Skin of body (tissue), 2 donors: ENCODE data around the gene XCL1. TPM values are rescaled to one million over a fixed set of nuclear protein-coding genes. Genes with fewer than 3 reads are reported as not detected.
A peak's percentile ranks its signal among the peaks of the same experiment; 100 is the strongest.

Experiments
- DNase-seq: peaks from one replicate; lab custom pipeline; 2025; lab: John Stamatoyannopoulos, UW
- total RNA-seq: library from RNA; depleted of rRNA; stranded (reverse); fragments of >200 nt; gene quantifications from one replicate; pipeline ENCODE4 v1.2.3, GENCODE V29; 2014

The XCL1 gene
- total RNA-seq, 1 donor from 2014 or later = 0.39 TPM

GRCh38 chr1:168605443-168605842 is 29.0 kb downstream of the XCL1 start:
- no peak for DNase-seq

- DNase-seq = no peak
Measured at GRCh38 chr1:168606096-168606495, 29.7 kb downstream of the XCL1 start.

DNA sequence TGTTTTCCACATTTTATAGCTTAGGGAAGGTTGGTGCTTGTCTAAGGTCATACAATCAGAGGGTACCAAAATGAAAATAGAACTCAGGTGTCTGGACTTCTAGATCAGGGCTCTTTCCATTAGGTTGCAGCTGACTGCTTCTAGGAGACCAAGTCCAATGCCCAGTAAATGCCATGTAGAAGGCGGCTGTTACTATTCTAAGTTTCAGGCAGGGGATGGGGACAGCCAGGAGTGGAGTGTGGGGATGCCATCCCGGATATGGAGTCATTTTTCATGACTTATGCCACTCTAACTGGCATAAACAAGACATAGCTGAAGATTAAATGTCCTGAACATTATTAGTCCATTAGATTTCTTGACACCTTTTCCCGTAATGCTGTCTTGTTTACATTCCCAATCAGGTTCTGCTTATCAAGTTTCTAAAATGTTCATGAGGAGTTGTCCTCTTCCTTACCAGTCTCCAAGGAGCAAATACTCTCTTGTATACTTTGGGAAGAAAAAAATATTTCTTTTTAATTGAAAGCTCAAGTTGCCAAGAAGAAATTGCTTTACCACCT is 31.5 kb downstream of the XCL1 start:
- DNase-seq = no peak

DNA sequence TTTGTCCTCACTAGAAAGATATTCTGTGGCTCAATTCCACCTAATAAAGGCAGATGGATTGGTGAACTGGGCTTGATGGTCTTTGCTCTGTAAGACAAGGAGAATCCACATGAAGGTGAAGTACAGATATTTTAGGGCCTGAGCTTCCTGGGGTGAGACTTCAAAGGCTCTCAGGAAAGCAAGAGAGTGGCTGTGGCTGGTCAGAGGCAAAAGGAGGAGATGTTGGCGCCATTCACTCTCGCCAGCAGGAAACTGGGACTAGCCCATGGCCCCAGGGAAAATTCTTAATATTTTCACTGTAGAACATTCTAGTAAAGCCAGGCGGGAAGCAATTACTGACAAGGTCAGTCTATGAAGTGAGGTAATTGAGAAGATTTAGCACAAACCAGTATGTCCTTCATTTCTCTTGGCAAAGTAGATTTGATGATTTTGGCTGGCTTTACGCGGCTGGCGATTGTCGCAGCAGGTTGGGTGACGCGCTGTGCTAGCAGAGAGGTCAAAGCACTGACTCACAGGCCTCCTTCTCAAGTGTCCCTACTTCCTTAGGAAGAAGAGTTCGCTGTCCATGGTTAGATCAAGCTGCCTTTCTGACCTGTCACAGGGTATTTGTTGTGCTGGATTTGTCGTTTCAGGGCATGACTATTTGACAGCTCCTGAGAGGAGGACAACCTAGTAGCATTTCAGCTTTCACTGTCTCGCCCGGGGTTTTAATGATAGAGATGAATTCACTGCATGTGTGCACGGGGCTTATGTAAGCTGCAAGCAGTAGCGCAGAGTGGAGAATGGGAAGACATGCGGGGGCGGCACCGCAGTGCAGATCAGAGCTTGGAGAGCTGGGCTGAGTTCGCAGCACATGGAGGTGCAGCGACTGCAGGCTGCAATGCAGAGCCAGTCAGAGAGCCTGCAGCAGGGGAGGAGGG is 32.7 kb downstream of the XCL1 start:
- peak; percentile 42 for DNase-seq

GRCh38 chr1:168609741-168610510 is 33.5 kb downstream of the XCL1 start:
- no peak for DNase-seq

- no peak for DNase-seq
Measured at GRCh38 chr1:168613038-168613451, 36.6 kb downstream of the XCL1 start.

- DNase-seq = peak; percentile 76
Measured at GRCh38 chr1:168613691-168614231, 37.4 kb downstream of the XCL1 start.

GRCh38 chr1:168614235-168614634 is 37.8 kb downstream of the XCL1 start:
- no peak for DNase-seq

- DNase-seq = no peak
Measured at GRCh38 chr1:168615965-168616364, 39.6 kb downstream of the XCL1 start.

GRCh38 chr1:168617974-168618750 is 41.8 kb downstream of the XCL1 start:
- no peak for DNase-seq

GRCh38 chr1:168618886-168619285 is 42.5 kb downstream of the XCL1 start:
- DNase-seq = no peak

DNA sequence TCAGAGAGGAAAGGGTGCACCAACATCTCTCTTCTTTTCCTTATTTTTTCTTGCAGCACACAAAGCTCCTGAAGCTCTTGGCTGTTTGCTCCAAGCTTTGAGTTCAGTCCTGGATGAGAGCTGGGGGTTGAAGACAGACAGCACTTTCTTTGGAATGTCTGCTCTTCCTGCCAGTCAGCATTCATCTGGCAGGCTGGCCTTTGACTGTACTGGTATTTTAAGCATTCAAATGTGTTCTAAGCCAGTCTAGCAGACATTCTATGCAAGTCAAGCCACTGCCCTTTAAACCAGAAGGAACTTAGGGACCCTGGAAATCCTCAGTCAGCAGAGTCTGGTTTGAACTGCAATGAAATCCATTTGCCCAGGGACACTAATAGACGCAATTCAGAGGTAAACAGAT is 45.0 kb downstream of the XCL1 start:
- DNase-seq = no peak

DNA sequence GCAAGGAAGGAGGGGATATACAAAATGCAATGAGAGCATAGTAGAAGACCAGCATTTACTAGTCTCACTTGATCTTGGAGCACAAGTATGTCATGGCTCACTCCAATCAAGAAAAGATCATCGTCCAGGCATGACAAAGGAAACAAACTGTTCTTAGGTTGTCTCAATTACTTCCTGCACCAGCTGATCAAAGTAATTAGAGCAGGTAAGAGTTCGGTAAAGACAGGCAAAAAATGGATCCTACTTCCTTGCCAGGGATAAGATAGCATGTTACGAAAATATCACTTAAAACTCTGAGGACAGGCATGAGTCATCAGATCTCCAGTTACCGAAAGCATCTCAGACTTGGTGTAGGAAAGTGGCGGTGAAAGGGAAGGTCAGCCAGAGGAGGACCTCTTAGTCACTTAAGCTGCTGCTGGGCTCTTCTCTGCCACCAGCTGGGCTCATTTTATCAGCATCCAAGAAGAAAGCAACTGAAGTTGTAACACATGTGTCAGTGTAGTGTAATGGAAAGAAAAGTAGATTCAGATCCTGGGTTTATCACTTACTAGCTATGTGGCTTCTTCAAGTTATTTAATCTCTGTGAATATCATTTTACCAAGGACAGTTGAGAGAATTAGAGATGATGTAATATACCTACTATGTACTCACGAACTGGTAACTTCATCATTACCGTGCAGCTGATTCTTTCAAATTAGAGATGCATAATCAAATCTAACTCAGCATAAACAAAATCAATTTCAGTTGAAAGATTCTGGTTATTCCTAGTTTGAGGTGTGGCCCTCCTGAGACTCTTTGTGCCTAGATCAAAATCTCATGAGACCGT is 46.8 kb downstream of the XCL1 start:
- DNase-seq = no peak

DNA sequence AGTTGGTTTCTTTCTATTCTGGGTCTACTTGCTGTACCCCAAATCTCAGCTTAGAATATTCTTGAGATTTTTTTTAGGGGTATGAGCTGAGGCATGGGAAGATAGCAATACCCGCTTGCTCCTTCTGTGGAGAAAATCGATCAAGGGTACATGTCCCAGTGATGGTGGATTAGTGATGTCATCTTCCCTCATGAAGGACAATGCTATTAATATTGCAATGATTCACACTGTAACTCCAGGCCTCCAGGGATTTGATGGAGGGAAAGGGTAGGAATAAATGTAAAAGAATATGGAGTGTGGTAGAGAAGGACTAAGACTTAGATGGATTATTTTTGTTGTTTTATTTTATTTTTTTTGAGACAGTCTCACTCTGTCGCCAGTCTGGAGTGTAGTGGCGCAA is 47.4 kb downstream of the XCL1 start:
- no peak for DNase-seq

- DNase-seq = no peak
Measured at GRCh38 chr1:168626326-168626725, 49.9 kb downstream of the XCL1 start.

- DNase-seq = no peak
Measured at GRCh38 chr1:168627370-168627769, 51.0 kb downstream of the XCL1 start.

GRCh38 chr1:168628807-168629206 is 52.4 kb downstream of the XCL1 start:
- no peak for DNase-seq

DNA sequence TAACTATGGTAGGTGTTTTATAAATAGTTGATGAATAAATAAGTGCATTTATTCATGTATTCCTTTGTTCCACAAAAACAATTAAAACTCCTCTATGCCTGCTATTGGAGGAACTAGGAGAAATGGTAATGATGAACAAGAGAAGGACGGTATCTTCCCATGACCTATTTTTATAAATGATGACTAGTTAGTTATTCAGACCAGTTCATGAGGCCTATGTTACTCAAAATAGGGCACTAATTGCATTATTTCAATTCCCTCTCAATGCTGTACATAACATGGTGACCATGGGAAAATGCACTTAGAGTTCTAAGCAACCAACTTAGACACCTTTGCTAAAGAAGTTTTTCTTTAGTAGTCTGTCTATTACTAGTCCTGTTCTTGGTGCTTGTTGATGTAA is 53.1 kb downstream of the XCL1 start:
- no peak for DNase-seq
